HEK293 (cell line): ENCODE data around the gene FRMD5.

Experiments
- ATF2 ChIP-seq: fragments of 450-650 bp; formaldehyde crosslinking; IDR thresholded peaks from 2 replicates; pipeline ENCODE4 v1.5.1; 2016; ENCODE audit warnings: missing biosample characterization, missing genetic modification characterization, low read depth
- BCL11A ChIP-seq: fragments of 450-650 bp; formaldehyde crosslinking; IDR thresholded peaks from 2 replicates; pipeline ENCODE4 v1.5.1; 2016; ENCODE audit warnings: low read depth, missing biosample characterization, missing genetic modification characterization
- BCL6B ChIP-seq: fragments of 450-650 bp; formaldehyde crosslinking; IDR thresholded peaks from 2 replicates; pipeline ENCODE4 v1.5.1; 2017; ENCODE audit warnings: missing biosample characterization, missing genetic modification characterization
- KLF16 ChIP-seq: fragments of 450-650 bp; formaldehyde crosslinking; IDR thresholded peaks from 2 replicates; pipeline ENCODE4 v1.5.1; 2017; ENCODE audit warnings: missing biosample characterization, missing genetic modification characterization
- KLF9 ChIP-seq: fragments of 450-650 bp; formaldehyde crosslinking; IDR thresholded peaks from 2 replicates; pipeline ENCODE4 v1.5.1; 2016; ENCODE audit warnings: missing biosample characterization, missing genetic modification characterization, low read depth
- MZF1 ChIP-seq: fragments of 450-650 bp; formaldehyde crosslinking; IDR thresholded peaks from 2 replicates; pipeline ENCODE4 v1.5.1; 2017; ENCODE audit warnings: missing biosample characterization, missing genetic modification characterization, borderline replicate concordance
- SCRT1 ChIP-seq: fragments of 450-650 bp; formaldehyde crosslinking; IDR thresholded peaks from 2 replicates; pipeline ENCODE4 v1.5.1; 2016; ENCODE audit warnings: missing biosample characterization, missing genetic modification characterization, borderline replicate concordance
- TCF7L2 ChIP-seq: IDR thresholded peaks from 2 replicates; pipeline ENCODE4 v1.6.1; 2011; ENCODE audit warnings: low read depth, mild to moderate bottlenecking, inconsistent platforms, low read length, moderate library complexity, borderline replicate concordance
- ZBTB11 ChIP-seq: fragments of 450-650 bp; formaldehyde crosslinking; conservative IDR thresholded peaks from 2 replicates; pipeline ENCODE4 v1.5.1; 2016; ENCODE audit warnings: low read depth, missing biosample characterization, missing genetic modification characterization
- ZBTB44 ChIP-seq: fragments of 450-650 bp; IDR thresholded peaks from 2 replicates; pipeline ENCODE4 v1.5.1; 2018; ENCODE audit warnings: missing biosample characterization, mild to moderate bottlenecking, missing genetic modification characterization
- ZFP37 ChIP-seq: fragments of 450-650 bp; formaldehyde crosslinking; IDR thresholded peaks from 2 replicates; pipeline ENCODE4 v1.5.1; 2016; ENCODE audit warnings: missing biosample characterization, missing genetic modification characterization
- ZNF138 ChIP-seq: fragments of 450-650 bp; formaldehyde crosslinking; IDR thresholded peaks from 2 replicates; pipeline ENCODE4 v1.5.1; 2016; ENCODE audit warnings: missing biosample characterization, missing genetic modification characterization, borderline replicate concordance
- ZNF140 ChIP-seq: fragments of 450-650 bp; formaldehyde crosslinking; IDR thresholded peaks from 2 replicates; pipeline ENCODE4 v1.5.1; 2016; ENCODE audit warnings: missing biosample characterization, missing genetic modification characterization
- ZNF146 ChIP-seq: fragments of 450-650 bp; formaldehyde crosslinking; IDR thresholded peaks from 2 replicates; pipeline ENCODE4 v1.5.1; 2016; ENCODE audit warnings: missing biosample characterization, missing genetic modification characterization
- ZNF16 ChIP-seq: fragments of 450-650 bp; formaldehyde crosslinking; IDR thresholded peaks from 2 replicates; pipeline ENCODE4 v1.5.1; 2016; ENCODE audit warnings: low read depth, missing biosample characterization, missing genetic modification characterization
- ZNF19 ChIP-seq: fragments of 450-650 bp; formaldehyde crosslinking; IDR thresholded peaks from 2 replicates; pipeline ENCODE4; 2016; ENCODE audit warnings: missing biosample characterization, missing genetic modification characterization, low read depth
- ZNF202 ChIP-seq: fragments of 450-650 bp; formaldehyde crosslinking; IDR thresholded peaks from 2 replicates; pipeline ENCODE4 v1.5.1; 2016; ENCODE audit warnings: missing biosample characterization, missing genetic modification characterization, borderline replicate concordance
- ZNF37A ChIP-seq: fragments of 450-650 bp; IDR thresholded peaks from 2 replicates; pipeline ENCODE4 v1.5.1; 2018; ENCODE audit warnings: missing biosample characterization, missing genetic modification characterization
- ZNF394 ChIP-seq: fragments of 450-650 bp; formaldehyde crosslinking; IDR thresholded peaks from 2 replicates; pipeline ENCODE4 v1.5.1; 2016; ENCODE audit warnings: missing biosample characterization, missing genetic modification characterization, mild to moderate bottlenecking, moderate library complexity, borderline replicate concordance
- ZNF423 ChIP-seq: fragments of 450-650 bp; formaldehyde crosslinking; IDR thresholded peaks from 2 replicates; pipeline ENCODE4 v1.5.1; 2016; ENCODE audit warnings: missing biosample characterization, missing genetic modification characterization
- ZNF449 ChIP-seq: fragments of 450-650 bp; formaldehyde crosslinking; IDR thresholded peaks from 2 replicates; pipeline ENCODE4 v1.5.1; 2017; ENCODE audit warnings: missing biosample characterization, mild to moderate bottlenecking, missing genetic modification characterization, moderate library complexity
- ZNF514 ChIP-seq: fragments of 450-650 bp; formaldehyde crosslinking; IDR thresholded peaks from 2 replicates; pipeline ENCODE4 v1.5.1; 2016; ENCODE audit warnings: missing biosample characterization, missing genetic modification characterization
- ZNF623 ChIP-seq: fragments of 450-650 bp; formaldehyde crosslinking; IDR thresholded peaks from 2 replicates; pipeline ENCODE4 v1.5.1; 2016; ENCODE audit warnings: missing biosample characterization, missing genetic modification characterization
- ZNF624 ChIP-seq: fragments of 450-650 bp; formaldehyde crosslinking; IDR thresholded peaks from 2 replicates; pipeline ENCODE4 v1.5.1; 2017; ENCODE audit warnings: missing biosample characterization, missing genetic modification characterization
- ZNF639 ChIP-seq: fragments of 450-650 bp; formaldehyde crosslinking; IDR thresholded peaks from 2 replicates; pipeline ENCODE4 v1.5.1; 2016; ENCODE audit warnings: missing biosample characterization, missing genetic modification characterization
- ZNF654 ChIP-seq: fragments of 450-650 bp; formaldehyde crosslinking; IDR thresholded peaks from 2 replicates; pipeline ENCODE4 v1.5.1; 2016; ENCODE audit warnings: low read depth, missing biosample characterization, missing genetic modification characterization
- ZSCAN16 ChIP-seq: fragments of 450-650 bp; formaldehyde crosslinking; IDR thresholded peaks from 2 replicates; pipeline ENCODE4 v1.5.1; 2016; ENCODE audit warnings: missing biosample characterization, missing genetic modification characterization

FRMD5 gene

GRCh38 chr15:44194323-44195150 lies 534 bp downstream of the FRMD5 start (continued):
- no peak for TF ChIP-seq ZNF624 (tag by site-specific recombination)
- TF ChIP-seq KLF16 (tag by site-specific recombination): no peak
- TF ChIP-seq BCL6B: no peak
- TF ChIP-seq ATF2: 0 out of 2 replicates have a peak, but pooled peaks have one; percentile 22
- no peak for TF ChIP-seq ZNF19
- TF ChIP-seq SCRT1 (tag by site-specific recombination): no peak
- TF ChIP-seq BCL11A: no peak
- TF ChIP-seq ZFP37 (tag by site-specific recombination): no peak
- peak; percentile 88 for TF ChIP-seq ZNF423
- TF ChIP-seq ZNF16 (tag by site-specific recombination): no peak
- no peak; the same call in 1 of the 2 replicates for TF ChIP-seq KLF9 (tag by site-specific recombination)
- TF ChIP-seq ZBTB44 (tag by site-specific recombination): no peak
- TF ChIP-seq ZNF449 (tag by site-specific recombination): peak; percentile 60
- no peak for TF ChIP-seq ZNF37A (tag by site-specific recombination)
- no peak for TF ChIP-seq ZNF202 (tag by site-specific recombination)
- TF ChIP-seq ZNF639 (tag by site-specific recombination): no peak
- TF ChIP-seq ZBTB11: peak; percentile 48; the same call in 1 of the 2 replicates
- no peak for TF ChIP-seq ZNF146
- TF ChIP-seq ZNF394 (tag by site-specific recombination): no peak
- no peak for TF ChIP-seq ZNF140 (tag by site-specific recombination)
- no peak for TF ChIP-seq ZSCAN16 (tag by site-specific recombination)
- TF ChIP-seq ZNF654 (tag by site-specific recombination): no peak
- TF ChIP-seq ZNF514 (tag by site-specific recombination): no peak
- TF ChIP-seq ZNF623: no peak
- TF ChIP-seq MZF1: peak; percentile 86
- TF ChIP-seq TCF7L2: no peak
- no peak for TF ChIP-seq ZNF138
